AG04449 (cell line): Measurements from ENCODE around the gene DLGAP1.
"Not testable (repeated sequence)": the region's sequence is repeated elsewhere in the genome, so short reads cannot be mapped to it uniquely, and the experiment has no call there.

Experiments used
- CTCF ChIA-PET: fragments of 350-600 bp; formaldehyde crosslinking; extraction: SDS; loops from one replicate; lab custom pipeline; 2021; ENCODE audit warnings: antibody characterized with exemption; lab: Yijun Ruan, JAX
- POLR2A ChIA-PET: fragments of 400-600, 350-600 bp; formaldehyde crosslinking; extraction: SDS; loops from one replicate; lab custom pipeline; 2020; ENCODE audit warnings: antibody characterized with exemption, inconsistent platforms; lab: Yijun Ruan, JAX
- DNase-seq: peaks from one replicate; pipeline ENCODE4 v3.0.0-alpha.2; 2010; ENCODE audit warnings: low read depth, low spot score
- H3K4me3 ChIP-seq: 2 replicates; pipeline ENCODE4 v1.5.1; 2011; ENCODE audit warnings: low read depth, mild to moderate bottlenecking, control low read depth, low read length
- CTCF ChIP-seq: IDR thresholded peaks from one replicate; pipeline ENCODE4 v1.5.1; 2011; ENCODE audit warnings: mild to moderate bottlenecking, moderate library complexity, low read length, control low read depth, inconsistent platforms; ENCODE audit not compliant: insufficient read depth; ENCODE audit errors: missing control alignments

The DLGAP1 gene

DNA sequence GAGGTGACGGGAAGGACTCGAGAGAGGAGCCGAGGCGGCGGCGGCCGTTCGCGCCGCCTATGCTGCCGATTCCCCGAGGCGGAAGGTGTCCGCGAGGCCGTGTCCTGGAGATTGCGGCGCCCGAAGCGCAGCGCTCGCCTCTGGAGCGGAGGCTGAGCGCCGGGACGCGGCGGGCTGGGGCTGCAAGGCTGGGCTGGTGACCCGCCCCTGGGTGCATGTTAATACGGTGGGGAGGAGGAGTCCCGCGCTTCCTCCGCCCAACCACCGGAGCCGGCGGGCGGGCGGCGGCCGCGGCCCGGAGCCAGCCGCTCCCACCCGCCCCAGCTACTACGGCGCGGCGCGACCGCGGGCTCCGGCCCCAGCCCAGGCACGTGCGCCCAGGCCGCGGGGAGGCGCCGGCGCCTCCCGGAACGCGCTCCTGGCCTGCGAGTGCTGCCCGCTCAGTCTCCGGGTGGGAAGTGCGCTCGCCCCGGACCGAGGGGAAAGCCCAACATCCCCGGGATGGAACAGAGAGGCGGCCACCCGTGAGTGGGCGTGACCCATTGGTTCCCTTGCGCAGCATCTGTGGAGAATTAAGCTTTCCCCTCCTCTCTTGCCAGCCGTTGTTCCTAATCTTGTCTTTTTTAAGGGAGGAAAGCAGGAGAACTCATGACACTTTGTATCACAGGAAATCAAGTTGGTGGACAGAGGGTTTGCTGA lies at the start of gene DLGAP1:
DLGAP1 (minus strand) TSS at position 195 of the 699 bp plus-strand sequence.
- ChIA-PET POLR2A (no interaction called here), CTCF (no interaction called here)
- DNase-seq = no peak
- no peak for TF ChIP-seq CTCF
- H3K4me3 ChIP-seq = no peak within 1 kb of the TSS

GRCh38 chr18:4494703-4495284 lies 39.7 kb upstream of the DLGAP1 start:
- DNase-seq, H3K4me3 ChIP-seq, CTCF ChIA-PET, POLR2A ChIA-PET: not testable (repeated sequence)

DNA sequence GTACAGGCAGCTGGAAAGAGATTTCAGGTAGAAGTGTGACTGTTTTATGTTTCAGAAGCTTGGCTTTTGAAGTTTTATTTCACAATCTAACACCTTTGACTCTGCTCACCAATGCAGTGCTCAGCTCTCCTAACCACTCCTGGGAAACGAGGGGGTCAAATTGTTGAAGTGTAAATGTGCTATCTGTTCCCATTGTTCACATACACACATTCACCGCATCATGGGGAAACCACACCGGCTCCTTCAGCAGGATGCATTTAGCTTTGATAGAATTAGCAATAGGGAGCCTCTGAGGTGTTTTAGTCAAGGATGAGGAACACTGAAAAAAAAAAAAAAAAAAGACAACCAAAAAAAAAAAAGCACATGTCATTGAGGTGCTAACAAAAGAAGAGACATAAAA lies 13.4 kb upstream of the DLGAP1 start:
- TF ChIP-seq CTCF = no peak
- ChIA-PET CTCF (no interaction called here), POLR2A (no interaction called here)
- H3K4me3 ChIP-seq = no peak overlapping the region
- DNase-seq = no peak

- ChIA-PET POLR2A (no interaction called here), CTCF (no interaction called here)
- TF ChIP-seq CTCF = no peak
- no peak for DNase-seq
- no peak overlapping the region for H3K4me3 ChIP-seq
Measured at GRCh38 chr18:4454537-4455112, 482 bp downstream of the DLGAP1 start.

DNA sequence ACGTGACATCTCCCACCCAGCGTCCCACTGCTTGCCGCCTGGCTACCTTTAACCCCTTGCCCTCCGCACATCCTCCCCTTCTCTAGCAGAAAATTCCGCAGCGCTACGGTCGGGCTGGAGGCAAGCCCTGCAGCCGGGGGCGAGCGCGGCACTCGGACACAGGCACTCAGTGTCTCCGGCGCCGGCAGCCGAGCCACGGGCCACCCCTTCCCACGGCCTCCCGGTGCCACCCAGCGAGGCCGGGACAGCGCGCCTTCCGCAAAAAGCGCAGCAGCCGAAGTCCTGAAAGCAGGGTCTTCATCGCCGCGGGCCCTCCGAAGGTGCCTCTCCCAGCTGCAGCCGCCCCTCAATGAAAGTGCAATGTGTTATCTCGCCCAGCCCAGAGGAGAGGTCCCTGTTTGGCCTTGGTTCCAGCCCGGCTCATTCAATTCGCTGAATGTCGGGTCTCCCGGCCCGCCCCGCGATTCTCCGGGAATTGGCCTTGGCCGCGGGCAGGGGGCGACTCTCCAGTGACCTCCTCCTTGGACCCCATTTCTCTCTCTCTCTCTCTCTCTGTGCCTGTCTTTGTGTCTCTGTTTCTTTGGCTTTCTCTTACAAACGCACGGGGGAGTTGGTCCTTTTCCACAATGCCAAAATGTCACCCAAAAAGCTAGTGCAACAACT lies 1.1 kb downstream of the DLGAP1 start:
- TF ChIP-seq CTCF = no peak
- H3K4me3 ChIP-seq = no peak overlapping the region
- ChIA-PET POLR2A (no interaction called here), CTCF (no interaction called here)
- DNase-seq = no peak

DNA sequence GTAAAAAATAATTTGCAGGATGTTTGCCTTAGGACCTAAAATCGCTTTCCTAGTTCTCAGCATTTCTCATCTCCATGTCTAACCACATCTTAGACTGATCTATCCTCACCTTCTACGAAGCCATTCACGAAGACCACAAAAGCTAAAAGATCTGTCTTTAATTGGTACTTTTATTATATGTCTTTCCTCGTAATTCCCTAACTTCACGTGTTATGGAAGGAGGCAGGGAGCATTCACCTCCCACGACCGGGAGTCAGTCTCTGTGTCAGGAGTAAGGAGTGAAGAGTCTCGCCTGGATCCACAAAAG lies 1.6 kb downstream of the DLGAP1 start:
- TF ChIP-seq CTCF = no peak

More for the DNA sequence above, 1.6 kb downstream of the DLGAP1 start:
- H3K4me3 ChIP-seq = no peak overlapping the region
- DNase-seq = no peak
- POLR2A ChIA-PET = no interaction called here
- CTCF ChIA-PET = no interaction called here
